IMR-90 (cell line): ENCODE data around the gene TRIM33. TPM values are rescaled to one million over a fixed set of nuclear protein-coding genes. Genes with fewer than 3 reads are reported as not detected.

Experiments used
- ATAC-seq: fragments of 200-7000 bp; cut with Tn5 transposase; 2 replicates; pipeline ENCODE4 v1.9.1; 2020; ENCODE audit warnings: low read depth, mild to moderate bottlenecking, moderate library complexity
- BruUV-seq: library from RNA; stranded (reverse); fragments of 400-500 nt; replicated peaks from 2 replicates; lab custom pipeline; 2021; lab: Mats Ljungman, UMichigan
- CTCF ChIA-PET: fragments of 300-600 bp; formaldehyde crosslinking; extraction: SDS; loops from one replicate; lab custom pipeline; 2021; ENCODE audit warnings: antibody characterized with exemption; lab: Yijun Ruan, JAX
- POLR2A ChIA-PET: fragments of 300-600 bp; sonication (Branson Sonifier 250); formaldehyde crosslinking; loops from one replicate; lab custom pipeline; 2022; ENCODE audit warnings: antibody characterized with exemption; ENCODE audit not compliant: unreplicated experiment; lab: Charles Lee
- DNase-seq: peaks from one replicate; pipeline ENCODE4 v3.0.0; 2013
- H2AFZ ChIP-seq: replicated peaks from 2 replicates; pipeline ENCODE3; 2013; ENCODE audit warnings: low read length, mild to moderate bottlenecking; ENCODE audit not compliant: poor library complexity
- H2AK5ac ChIP-seq: 2 replicates; pipeline ENCODE4 v1.6.1; 2013; ENCODE audit warnings: low read depth, low read length, inconsistent platforms
- H2AK9ac ChIP-seq: replicated peaks from 2 replicates; pipeline ENCODE3; 2013; ENCODE audit warnings: mild to moderate bottlenecking, low read depth, low read length, moderate library complexity; ENCODE audit not compliant: poor library complexity
- H2BK120ac ChIP-seq: 2 replicates; pipeline ENCODE4 v1.6.1; 2013; ENCODE audit warnings: low read depth, low read length, inconsistent platforms
- H2BK15ac ChIP-seq: 3 replicates; pipeline ENCODE4 v1.6.1; 2013; ENCODE audit warnings: low read depth, low read length, inconsistent platforms
- H2BK20ac ChIP-seq: 2 replicates; pipeline ENCODE4 v1.6.1; 2013; ENCODE audit warnings: low read depth, mild to moderate bottlenecking, inconsistent platforms, low read length, moderate library complexity
- H2BK5ac ChIP-seq: 2 replicates; pipeline ENCODE4 v1.6.1; 2013; ENCODE audit warnings: mild to moderate bottlenecking, low read depth, low read length, inconsistent platforms; ENCODE audit not compliant: poor library complexity, severe bottlenecking
- H3K14ac ChIP-seq: replicated peaks from 2 replicates; pipeline ENCODE4 v1.6.1; 2013; ENCODE audit warnings: low read depth, low read length, inconsistent platforms
- H3K18ac ChIP-seq: 2 replicates; pipeline ENCODE4 v1.6.1; 2013; ENCODE audit warnings: low read depth, low read length, control low read depth
- H3K23ac ChIP-seq: 2 replicates; pipeline ENCODE4 v1.6.1; 2013; ENCODE audit warnings: low read depth, low read length, inconsistent platforms
- H3K27ac ChIP-seq: 2 replicates; pipeline ENCODE4 v1.5.1; 2013; ENCODE audit warnings: mild to moderate bottlenecking, control low read depth, low read length; ENCODE audit not compliant: insufficient read depth
- H3K27me3 ChIP-seq: 2 replicates; pipeline ENCODE4 v1.6.1; 2013; ENCODE audit warnings: low read length; ENCODE audit not compliant: control insufficient read depth, insufficient read depth
- H3K36me3 ChIP-seq: 2 replicates; pipeline ENCODE4 v1.6.1; 2013; ENCODE audit warnings: low read length, mixed read lengths; ENCODE audit not compliant: control insufficient read depth, insufficient read depth
- H3K4ac ChIP-seq: 2 replicates; pipeline ENCODE4 v1.6.1; 2013; ENCODE audit warnings: low read depth, low read length, inconsistent platforms
- H3K4me1 ChIP-seq: 2 replicates; pipeline ENCODE4 v1.6.1; 2013; ENCODE audit warnings: low read length, mixed read lengths; ENCODE audit not compliant: control insufficient read depth, insufficient read depth
- H3K4me2 ChIP-seq: 2 replicates; pipeline ENCODE4 v1.6.1; 2013; ENCODE audit warnings: low read depth, mild to moderate bottlenecking, control low read depth, low read length, moderate library complexity
- H3K4me3 ChIP-seq: 2 replicates; pipeline ENCODE4 v1.5.1; 2013; ENCODE audit warnings: low read depth, mild to moderate bottlenecking, control low read depth, low read length, moderate library complexity; ENCODE audit not compliant: insufficient read depth
- H3K56ac ChIP-seq: 2 replicates; pipeline ENCODE4 v1.6.1; 2013; ENCODE audit warnings: low read length, inconsistent platforms; ENCODE audit not compliant: insufficient read depth; ENCODE audit errors: extremely low read depth
- H3K79me1 ChIP-seq, 2 experiments: 2 replicates each; pipeline ENCODE4 v1.6.1; 2013; ENCODE audit warnings: low read length in 2 of 2, inconsistent platforms in 1 of 2, low read depth in 1 of 2
- H3K9ac ChIP-seq: 2 replicates; pipeline ENCODE4 v1.6.1; 2013; ENCODE audit warnings: low read depth, low read length, control low read depth
- H3K9me1 ChIP-seq: 2 replicates; pipeline ENCODE4 v1.6.1; 2013; ENCODE audit warnings: low read length, inconsistent platforms; ENCODE audit not compliant: insufficient read depth
- H3K9me3 ChIP-seq: 2 replicates; pipeline ENCODE4 v1.6.1; 2013; ENCODE audit warnings: low read length; ENCODE audit not compliant: control insufficient read depth, insufficient read depth
- H4K20me1 ChIP-seq: 2 replicates; pipeline ENCODE4 v1.6.1; 2013; ENCODE audit warnings: low read length, inconsistent platforms; ENCODE audit not compliant: insufficient read depth
- H4K5ac ChIP-seq: 2 replicates; pipeline ENCODE4 v1.6.1; 2013; ENCODE audit warnings: mild to moderate bottlenecking, low read depth, low read length, control low read depth
- H4K8ac ChIP-seq, 2 experiments: 2 replicates each; pipeline ENCODE4 v1.6.1; 2013; ENCODE audit warnings: low read depth in 2 of 2, low read length in 2 of 2, control low read depth in 1 of 2, inconsistent platforms in 1 of 2
- H4K91ac ChIP-seq: 2 replicates; pipeline ENCODE4 v1.6.1; 2013; ENCODE audit warnings: low read depth, low read length, inconsistent platforms; ENCODE audit not compliant: insufficient read depth
- CEBPB ChIP-seq: IDR thresholded peaks from 2 replicates; pipeline ENCODE4 v1.6.1; 2012; ENCODE audit warnings: low read depth, low read length, improper control_type of control experiment
- CHD1 ChIP-seq: IDR thresholded peaks from 2 replicates; pipeline ENCODE4 v1.6.1; 2012; ENCODE audit warnings: low read depth, low read length, improper control_type of control experiment
- CTCF ChIP-seq: conservative IDR thresholded peaks from 2 replicates; pipeline ENCODE4 v1.5.1; 2012; ENCODE audit warnings: mild to moderate bottlenecking, low read depth, low read length, improper control_type of control experiment
- FOS ChIP-seq: fragments of 150-350 bp; IDR thresholded peaks from 2 replicates; pipeline ENCODE4 v1.6.1; 2016; ENCODE audit warnings: low read depth, low read length
- MAFK ChIP-seq: IDR thresholded peaks from 2 replicates; pipeline ENCODE4 v1.6.1; 2012; ENCODE audit warnings: low read depth, low read length, improper control_type of control experiment
- MXI1 ChIP-seq: IDR thresholded peaks from 2 replicates; pipeline ENCODE4 v1.6.1; 2012; ENCODE audit warnings: low read depth, mild to moderate bottlenecking, low read length, moderate library complexity, borderline replicate concordance
- NFE2L2 ChIP-seq: fragments of 150-350 bp; IDR thresholded peaks from 2 replicates; pipeline ENCODE4 v1.6.1; 2016; ENCODE audit warnings: low read depth, mild to moderate bottlenecking, low read length
- POLR2A ChIP-seq: IDR thresholded peaks from 2 replicates; pipeline ENCODE4 v1.6.1; 2012; ENCODE audit warnings: mild to moderate bottlenecking, low read depth, low read length
- RFX5 ChIP-seq: IDR thresholded peaks from 2 replicates; pipeline ENCODE4 v1.8.0; 2012; ENCODE audit warnings: low read depth, mild to moderate bottlenecking, low read length, moderate library complexity
- SMC3 ChIP-seq: fragments of 150-350 bp; IDR thresholded peaks from 2 replicates; pipeline ENCODE4 v1.6.1; 2016; ENCODE audit warnings: low read depth, mild to moderate bottlenecking, antibody characterized with exemption, low read length, moderate library complexity
- dilution Hi-C: fragments of 300-500 bp; cut with HindIII; formaldehyde crosslinking; loops from one replicate; pipeline ENCODE4 v1.14.3; 2018; ENCODE audit warnings: low sequenced_read_pairs; ENCODE audit not compliant: unreplicated experiment
- in situ Hi-C: fragments of 300-500 bp; cut with MboI; formaldehyde crosslinking; loops from 3 replicates; pipeline ENCODE4 v1.14.3; 2019; ENCODE audit warnings: low sequenced_read_pairs, inconsistent platforms, mixed read lengths
- intact Hi-C: fragments of 100-400 bp; cut with micrococcal nuclease; formaldehyde crosslinking; loops from 2 replicates; pipeline ENCODE4 v1.10.0; 2022
- polyA plus RNA-seq, 3 experiments: library from polyadenylated mRNA; depleted of rRNA; stranded (reverse); fragments of >200 nt; gene quantifications; 2 replicates each; pipeline ENCODE4 v1.2.3, GENCODE V29; 2012; ENCODE audit warnings: low replicate concordance in 1 of 3
- total RNA-seq: library from RNA; depleted of rRNA; stranded (reverse); fragments of >200 nt; gene quantifications from 2 replicates; pipeline ENCODE4 v1.2.3, GENCODE V29; 2012
- TF ChIP-seq, protein P1 (sequence below): fragments of 150-350 bp; IDR thresholded peaks from 2 replicates; pipeline ENCODE4 v1.6.1; 2017; ENCODE audit warnings: mild to moderate bottlenecking, antibody characterized with exemption, low read length, low read depth

Gene TRIM33
- total and polyA plus RNA-seq, 2 of the 4 experiments (the other 2 are of a cell fraction): 9.5 to 40.1 TPM

GRCh38 chr1:114502080-114502479 is 8.9 kb downstream of the TRIM33 start:
- H3K18ac ChIP-seq: no peak overlapping the region
- peaks cover 7% of the 10 kb centered on the region for H3K9me1 ChIP-seq
- ATAC-seq (no peak), DNase-seq (no peak)
- H4K91ac ChIP-seq: no peak overlapping the region
- no peak overlapping the region for H2AK9ac ChIP-seq
- no peaks in the 10 kb centered on the region for H3K4me1 ChIP-seq
- H2AFZ ChIP-seq: no peak overlapping the region
- CTCF ChIA-PET: no interaction called here
- dilution Hi-C loops: no loop called here
- no peak overlapping the region for H3K23ac ChIP-seq
- H3K14ac ChIP-seq: no peak overlapping the region
- H2BK20ac ChIP-seq: no peak overlapping the region
- no peak overlapping the region for H3K4ac ChIP-seq
- H4K8ac ChIP-seq: no peak overlapping the region
- no peak overlapping the region for H3K27ac ChIP-seq
- TF ChIP-seq SMC3 (no peak), RFX5 (no peak), MXI1 (no peak), FOS (no peak), MAFK (no peak), CHD1 (no peak), CTCF (no peak), CEBPB (no peak), POLR2A (no peak), NFE2L2 (no peak)
- TF ChIP-seq, protein P1, sequence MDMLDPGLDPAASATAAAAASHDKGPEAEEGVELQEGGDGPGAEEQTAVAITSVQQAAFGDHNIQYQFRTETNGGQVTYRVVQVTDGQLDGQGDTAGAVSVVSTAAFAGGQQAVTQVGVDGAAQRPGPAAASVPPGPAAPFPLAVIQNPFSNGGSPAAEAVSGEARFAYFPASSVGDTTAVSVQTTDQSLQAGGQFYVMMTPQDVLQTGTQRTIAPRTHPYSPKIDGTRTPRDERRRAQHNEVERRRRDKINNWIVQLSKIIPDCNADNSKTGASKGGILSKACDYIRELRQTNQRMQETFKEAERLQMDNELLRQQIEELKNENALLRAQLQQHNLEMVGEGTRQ: no peak
- H3K4me3 ChIP-seq: no peak overlapping the region
- no TSS peak for BruUV-seq
- no peak overlapping the region for H2BK120ac ChIP-seq
- H2AK5ac ChIP-seq: no peak overlapping the region
- H3K36me3 ChIP-seq: peaks cover 3% of the 10 kb centered on the region; the same call in 1 of the 2 replicates
- H4K5ac ChIP-seq: no peak overlapping the region
- H2BK5ac ChIP-seq: no peak overlapping the region
- H3K9ac ChIP-seq: no peak overlapping the region
- H3K56ac ChIP-seq: no peak overlapping the region
- intact Hi-C loops: no loop called here
- no peaks in the 10 kb centered on the region for H3K27me3 ChIP-seq
- POLR2A ChIA-PET: no interaction called here
- no peaks in the 10 kb centered on the region for H3K9me3 ChIP-seq
- peaks cover 71% of the 10 kb centered on the region for H4K20me1 ChIP-seq
- in situ Hi-C loops: no loop called here
- peaks cover 8 to 47% of the 10 kb centered on the region in 2 experiments; a peak in 3 of 4 replicates for H3K79me1 ChIP-seq
- H2BK15ac ChIP-seq: no peak overlapping the region
- no peak overlapping the region for H3K4me2 ChIP-seq
